HepG2 (cell line): ENCODE results near the gene CAPZB. TPM values are rescaled to one million over a fixed set of nuclear protein-coding genes. Genes with fewer than 3 reads are reported as not detected.

Source experiments
- BCL3 ChIP-seq: sonication (generic); formaldehyde crosslinking; IDR thresholded peaks from 2 replicates; pipeline ENCODE4 v1.5.1; 2020; ENCODE audit warnings: mild to moderate bottlenecking, missing genetic modification reagents, moderate library complexity
- CC2D1A ChIP-seq: sonication (generic); formaldehyde crosslinking; IDR thresholded peaks from 2 replicates; pipeline ENCODE4 v1.8.1; 2023; ENCODE audit warnings: mild to moderate bottlenecking, missing genetic modification reagents
- FOXA3 ChIP-seq: IDR thresholded peaks from 2 replicates; pipeline ENCODE4 v1.6.1; 2016; ENCODE audit warnings: missing genetic modification reagents, missing compliant biosample characterization
- KDM2A ChIP-seq: sonication (generic); formaldehyde crosslinking; IDR thresholded peaks from 2 replicates; pipeline ENCODE4 v1.4.0; 2020; ENCODE audit warnings: low read depth, missing genetic modification reagents, borderline replicate concordance
- MXD4 ChIP-seq: IDR thresholded peaks from 2 replicates; pipeline ENCODE4 v1.6.1; 2016; ENCODE audit warnings: mild to moderate bottlenecking, missing biosample characterization, missing genetic modification reagents
- NR3C1 ChIP-seq: sonication (generic); formaldehyde crosslinking; IDR thresholded peaks from 2 replicates; pipeline ENCODE4 v1.4.0; 2020; ENCODE audit warnings: missing genetic modification reagents
- RBM39 ChIP-seq: fragments of 200-400 bp; formaldehyde crosslinking; IDR thresholded peaks from one replicate; pipeline ENCODE4 v1.6.1; 2018; ENCODE audit warnings: antibody characterized with exemption, mild to moderate bottlenecking, low read depth, low read length; ENCODE audit not compliant: poor library complexity, severe bottlenecking
- SOX5 ChIP-seq: IDR thresholded peaks from 2 replicates; pipeline ENCODE4 v1.6.1; 2016; ENCODE audit warnings: borderline replicate concordance
- TAF1 ChIP-seq: sonication (generic); formaldehyde crosslinking; IDR thresholded peaks from 2 replicates; pipeline ENCODE4 v1.4.0; 2020; ENCODE audit warnings: missing genetic modification reagents
- XRCC5 ChIP-seq: fragments of 200-400 bp; formaldehyde crosslinking; optimal IDR thresholded peaks from 2 replicates; pipeline ENCODE3; 2017; ENCODE audit warnings: mild to moderate bottlenecking, low read length
- ZKSCAN1 ChIP-seq: fragments of 150-350 bp; IDR thresholded peaks from 2 replicates; pipeline ENCODE4 v1.6.1; 2014; ENCODE audit warnings: low read length
- ZNF280D ChIP-seq: sonication (generic); formaldehyde crosslinking; IDR thresholded peaks from 2 replicates; pipeline ENCODE4 v1.5.1; 2020; ENCODE audit warnings: mild to moderate bottlenecking, missing genetic modification reagents
- ZNF343 ChIP-seq: sonication (generic); formaldehyde crosslinking; IDR thresholded peaks from 2 replicates; pipeline ENCODE4 v1.4.0; 2020; ENCODE audit warnings: mild to moderate bottlenecking, missing genetic modification reagents
- ZNF569 ChIP-seq: sonication (generic); formaldehyde crosslinking; IDR thresholded peaks from 2 replicates; pipeline ENCODE4 v1.5.0; 2020; ENCODE audit warnings: mild to moderate bottlenecking, missing genetic modification reagents, moderate library complexity, borderline replicate concordance
- ZNF614 ChIP-seq: IDR thresholded peaks from 2 replicates; pipeline ENCODE4 v1.6.1; 2018; ENCODE audit warnings: missing biosample characterization, missing genetic modification reagents, inconsistent platforms, borderline replicate concordance
- polyA plus RNA-seq, 8 experiments: library from polyadenylated mRNA; depleted of rRNA in 3 of 8; stranded (reverse) in 7 of 8; unstranded in 1 of 8; fragments of >200 nt; fragmentation: Illumina TruSeq in 4 of 8; extraction: Trizol in 4 of 8; gene quantifications; 2 replicates each; pipeline versions ENCODE4 v1.2.1 to v1.2.3, GENCODE V29; 2011 to 2016; ENCODE audit warnings: low read depth in 4 of 8, missing spikeins in 1 of 8, mixed read lengths in 1 of 8; ENCODE audit not compliant: insufficient read depth in 1 of 8
- total RNA-seq, 5 experiments: library from RNA; depleted of rRNA; stranded (reverse); fragments of >200 nt; fragmentation: Illumina TruSeq; extraction: Trizol; gene quantifications; 2 replicates each; pipeline ENCODE4 v1.2.3, GENCODE V29; 2016; ENCODE audit warnings: low read depth in 1 of 5

Gene CAPZB
- total and polyA plus RNA-seq, 2 of the 13 experiments (the other 11 are each of a cell fraction or from before 2014, with no cell fraction given): 58.9 to 76.9 TPM

GRCh38 chr1:19430121-19431068 lies 54.9 kb downstream of the CAPZB start (continued):
- no peak for TF ChIP-seq MXD4
- TF ChIP-seq CC2D1A (CRISPR knock-in tag): no peak
- TF ChIP-seq ZNF280D (CRISPR knock-in tag): no peak
- peak; percentile 74; the same call in 1 of the 2 replicates for TF ChIP-seq FOXA3 (CRISPR knock-in tag)
- TF ChIP-seq ZKSCAN1: no peak
- TF ChIP-seq NR3C1: no peak
- no peak for TF ChIP-seq RBM39
- no peak for TF ChIP-seq KDM2A (CRISPR knock-in tag)
- no peak for TF ChIP-seq ZNF569 (CRISPR knock-in tag)
- TF ChIP-seq XRCC5: no peak
- TF ChIP-seq ZNF614 (CRISPR knock-in tag): no peak
- no peak for TF ChIP-seq TAF1 (CRISPR knock-in tag)
- peak; percentile 81 for TF ChIP-seq SOX5 (CRISPR knock-in tag)
- no peak for TF ChIP-seq BCL3 (CRISPR knock-in tag)
- TF ChIP-seq ZNF343 (CRISPR knock-in tag): no peak
